NCI-H774 (cell line): ENCODE measurements around the gene PPM1E.

Experiments
- DNase-seq: peaks from one replicate; lab custom pipeline; 2025; lab: John Stamatoyannopoulos, UW

PPM1E gene

DNA sequence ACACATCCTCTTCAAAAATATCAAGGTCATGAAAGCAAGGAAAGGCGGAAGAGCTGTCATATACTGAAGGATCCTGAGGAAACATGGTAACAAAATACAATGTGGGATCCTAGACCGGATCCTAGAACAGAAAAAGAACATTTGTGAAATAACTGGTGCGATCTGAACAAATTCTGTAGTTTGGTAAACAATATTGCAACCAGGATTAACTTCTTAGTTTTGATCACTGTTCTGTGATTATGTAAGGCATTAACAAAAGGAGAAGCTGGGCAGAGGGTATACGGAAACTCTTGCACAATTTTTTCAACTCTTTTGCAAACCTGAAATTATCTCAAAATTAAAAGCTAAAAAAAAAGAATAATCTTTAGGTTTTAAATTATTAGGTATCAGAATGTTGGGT is 241.3 kb downstream of the PPM1E start:
- DNase-seq: no peak

DNA sequence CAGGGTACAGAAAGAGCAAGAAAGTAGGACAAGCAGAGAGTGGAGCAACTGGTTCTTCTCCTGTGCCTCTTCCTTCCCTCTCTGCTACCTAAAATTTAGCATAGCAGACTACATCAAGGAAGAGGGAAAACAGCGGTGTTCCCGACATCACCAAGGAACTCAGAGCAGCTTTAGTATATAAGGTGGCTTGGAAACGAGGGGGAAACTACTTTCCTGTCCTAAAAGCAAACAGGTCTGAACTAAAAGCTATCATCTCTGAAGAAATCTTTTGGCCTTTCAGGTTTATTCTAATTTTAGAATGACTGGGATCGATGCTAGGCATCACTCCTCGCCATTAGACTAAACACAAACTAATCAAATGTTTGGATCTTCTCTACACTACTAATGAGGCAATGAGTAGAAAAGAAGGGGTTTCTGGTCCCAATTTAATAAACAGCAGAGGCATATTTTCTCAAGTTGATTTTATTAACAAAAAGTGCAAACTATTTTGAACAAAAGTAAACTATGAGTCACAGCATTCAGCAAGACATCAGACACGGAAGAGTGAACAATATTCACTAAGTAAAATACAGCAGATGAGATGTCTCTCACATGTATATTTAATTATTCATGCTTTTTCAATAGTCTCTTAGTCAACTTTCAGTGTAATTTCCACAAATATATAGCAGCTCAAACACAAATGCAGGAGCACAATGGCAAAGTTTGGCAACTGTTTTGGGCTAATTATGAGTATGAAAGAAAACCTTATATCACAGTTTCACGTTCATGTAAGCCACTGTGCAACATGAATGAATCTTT is 242.3 kb downstream of the PPM1E start:
- DNase-seq: no peak

DNA sequence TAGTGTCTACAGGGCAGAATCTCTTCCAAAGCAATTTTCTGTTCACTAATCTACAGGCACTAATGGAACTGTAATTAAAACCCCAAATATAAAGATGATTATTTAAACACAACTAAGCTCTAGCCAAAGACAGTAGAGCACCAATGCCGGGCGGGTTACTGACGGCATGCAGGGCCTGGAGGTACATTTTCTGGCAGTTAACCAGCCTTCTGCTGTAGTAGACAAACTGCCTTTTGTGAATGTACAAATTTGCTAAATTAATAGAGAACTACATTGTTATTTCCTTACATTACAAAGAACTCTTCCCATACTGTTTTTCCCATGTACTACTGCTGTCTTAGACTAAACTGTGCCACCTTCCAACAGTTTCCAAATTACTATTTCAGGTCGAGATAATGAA is 243.2 kb downstream of the PPM1E start:
- DNase-seq: no peak

DNA sequence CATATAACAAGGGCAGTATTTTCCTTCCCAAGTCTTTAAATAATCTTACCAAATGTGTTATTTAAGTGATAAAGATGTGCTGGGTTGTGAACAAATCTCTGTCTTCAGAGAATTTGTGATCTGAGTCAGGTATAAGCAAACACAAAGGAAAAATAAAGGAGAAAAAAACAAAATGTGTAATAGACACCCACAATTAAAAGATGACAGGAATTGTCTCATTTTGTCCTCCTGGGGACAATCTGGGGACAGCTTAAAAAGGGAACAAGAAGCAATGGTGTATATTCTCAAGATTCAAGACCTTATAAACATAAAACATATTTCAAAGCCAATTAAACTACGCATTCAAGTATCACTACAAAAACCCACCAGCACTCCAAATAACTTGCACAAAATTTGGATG is 243.8 kb downstream of the PPM1E start:
- DNase-seq: no peak

DNA sequence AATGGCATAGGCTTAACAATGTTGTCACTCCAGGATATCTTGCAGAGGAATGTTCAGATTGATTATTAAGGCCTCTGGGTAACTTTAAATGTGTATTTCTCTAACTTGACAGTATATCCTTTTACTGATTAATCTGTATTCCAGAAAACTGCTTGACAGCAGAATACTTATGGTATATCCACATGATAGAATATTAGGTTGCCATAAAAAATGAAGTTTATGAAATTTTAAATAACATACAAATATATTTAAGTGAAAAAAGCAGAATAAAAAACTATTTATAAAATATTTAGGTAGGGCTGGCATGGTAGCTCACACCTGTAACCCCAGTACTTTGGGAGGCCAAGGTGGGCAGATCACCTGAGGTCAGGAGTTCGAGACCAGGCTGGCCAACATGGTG is 244.4 kb downstream of the PPM1E start:
- DNase-seq: no peak

DNA sequence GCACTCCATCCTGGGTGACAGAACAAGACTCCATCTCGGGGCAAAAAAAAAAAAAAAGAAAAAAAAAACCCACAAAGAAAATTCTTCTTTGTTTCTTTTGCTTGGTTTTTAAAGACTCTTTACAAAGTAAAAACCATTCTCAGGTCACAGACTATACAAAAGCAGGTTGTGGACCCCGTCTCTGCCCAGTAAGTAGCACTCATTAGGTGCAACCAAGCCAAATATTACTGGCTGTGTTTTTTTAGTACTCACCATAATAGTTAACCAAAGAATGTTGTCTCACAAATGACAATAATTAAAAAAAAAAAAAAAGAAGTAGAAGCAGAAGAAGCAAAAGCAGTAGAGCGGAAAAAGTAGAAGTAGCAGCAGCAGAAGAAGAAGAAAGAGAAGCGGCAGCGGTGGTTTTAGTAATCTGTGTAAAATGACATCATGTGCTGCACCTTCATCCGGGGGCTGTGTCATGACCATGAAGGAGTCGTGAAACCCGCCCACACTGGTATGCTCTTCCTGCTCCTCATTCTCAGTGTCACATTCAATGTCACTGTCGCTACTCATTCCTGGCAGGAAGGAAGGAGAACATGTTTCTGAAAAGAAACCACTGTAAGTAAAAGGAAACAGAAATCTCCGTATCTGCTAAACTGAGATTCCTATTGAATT is 245.6 kb downstream of the PPM1E start:
- DNase-seq: no peak

DNA sequence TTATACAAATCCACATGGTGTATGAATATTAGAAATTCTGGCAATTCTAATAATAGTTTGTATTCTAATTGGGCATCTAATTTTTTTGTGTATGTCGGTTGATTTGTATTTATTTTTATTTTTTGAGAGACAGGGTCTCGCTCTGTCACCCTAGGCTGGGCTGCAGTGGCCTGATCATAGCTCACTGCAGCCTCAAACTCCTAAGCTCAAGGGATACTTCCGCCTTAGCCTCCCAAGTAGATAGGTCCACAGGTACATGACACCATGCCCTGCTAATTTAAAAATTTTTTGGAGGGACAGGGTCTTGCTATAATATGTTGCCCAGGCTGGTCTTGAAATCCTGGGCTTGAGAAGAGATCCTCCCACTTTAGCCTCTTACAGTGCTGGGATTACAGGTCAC is 246.5 kb downstream of the PPM1E start:
- DNase-seq: no peak

DNA sequence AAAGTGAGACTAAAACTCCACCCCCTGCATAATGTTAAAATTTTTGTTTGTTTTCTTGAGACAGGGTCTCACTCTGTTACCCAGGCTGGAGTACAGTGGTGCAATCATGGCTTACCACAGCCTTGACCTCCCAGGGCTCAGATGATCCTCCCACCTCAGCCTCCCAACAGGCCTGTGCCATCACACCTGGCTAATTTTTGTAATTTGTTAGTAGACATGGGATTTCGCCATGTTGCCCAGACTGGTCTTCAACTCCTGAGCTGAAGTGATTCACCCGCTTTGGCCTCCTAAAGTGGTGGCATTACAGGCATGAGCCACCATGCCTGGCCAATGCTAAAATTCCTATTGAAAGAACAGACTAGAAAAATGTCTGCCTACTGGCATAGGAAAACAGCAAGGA is 247.2 kb downstream of the PPM1E start:
- DNase-seq: no peak

DNA sequence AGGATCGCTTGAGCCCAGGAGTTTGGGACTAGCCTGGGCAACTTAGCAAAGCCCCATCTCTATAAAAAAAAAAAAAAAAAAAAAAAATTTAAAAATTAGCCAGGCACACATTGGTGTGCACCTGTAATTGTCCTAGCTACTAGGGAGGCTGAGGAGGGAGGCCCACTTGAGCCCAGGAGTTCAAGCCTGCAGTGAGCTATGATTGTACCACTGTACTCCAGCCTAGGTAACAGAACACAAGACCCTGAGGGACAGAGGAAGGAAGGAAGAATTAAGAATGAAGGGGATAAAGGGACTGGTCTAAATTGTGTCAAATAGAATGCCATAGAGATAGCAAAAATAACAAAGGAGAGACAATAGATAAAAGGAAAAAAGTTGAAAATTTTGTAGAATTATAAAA is 248.2 kb downstream of the PPM1E start:
- DNase-seq: no peak

DNA sequence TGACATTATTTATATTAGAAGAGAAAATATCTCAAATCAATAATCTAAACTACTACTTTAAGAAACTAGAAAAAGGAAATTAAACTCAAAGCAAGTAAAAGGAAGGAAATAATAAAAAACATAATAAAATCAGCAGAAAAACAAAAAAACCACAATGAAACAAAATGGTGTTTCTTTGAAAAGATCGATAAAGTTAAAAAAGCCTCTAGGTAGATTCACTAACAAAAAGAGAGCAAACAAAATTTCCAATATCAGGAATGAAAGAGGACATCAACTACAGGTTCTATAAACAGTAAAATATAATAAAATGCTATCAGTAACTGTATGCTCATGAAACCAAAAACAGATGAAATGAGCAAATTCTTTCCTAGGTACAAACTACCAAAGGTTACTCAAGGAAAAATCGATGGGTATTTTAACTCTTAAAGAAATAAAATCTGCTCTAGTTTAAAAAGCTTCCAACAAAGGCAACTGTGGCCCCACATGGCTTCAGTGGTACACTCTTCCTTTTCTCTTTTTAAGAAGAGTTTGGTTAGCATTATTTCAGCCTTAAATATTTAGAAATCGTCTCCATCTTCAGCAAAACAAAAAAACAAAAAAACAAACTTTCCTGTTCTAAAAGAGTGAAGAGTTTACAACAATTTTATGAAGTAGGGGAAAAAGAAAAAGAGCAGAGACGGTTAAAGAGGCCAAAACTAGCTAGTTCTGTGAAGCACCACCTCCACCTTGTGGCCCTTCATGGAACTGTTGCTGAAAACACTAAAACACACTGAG is 248.9 kb downstream of the PPM1E start:
- peak; percentile 37 for DNase-seq

DNA sequence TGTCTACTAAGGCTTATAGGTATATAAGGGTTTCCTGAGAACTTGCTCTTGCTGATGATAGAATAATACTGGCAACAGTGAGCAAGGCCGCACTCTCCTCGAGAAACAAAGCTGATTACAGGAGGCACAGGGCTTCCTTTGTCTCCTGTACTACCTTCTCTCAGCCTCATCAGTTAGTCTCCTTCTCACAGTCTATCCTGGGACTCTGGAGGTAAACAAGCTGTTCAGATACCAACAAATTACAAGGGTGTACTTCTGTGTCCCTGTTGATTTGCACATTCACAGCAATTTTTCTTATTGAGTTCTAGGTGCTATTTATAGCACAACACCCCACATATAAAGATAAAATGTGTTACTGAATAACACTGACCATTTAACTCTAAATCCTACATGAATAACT is 252.3 kb downstream of the PPM1E start:
- DNase-seq: no peak

DNA sequence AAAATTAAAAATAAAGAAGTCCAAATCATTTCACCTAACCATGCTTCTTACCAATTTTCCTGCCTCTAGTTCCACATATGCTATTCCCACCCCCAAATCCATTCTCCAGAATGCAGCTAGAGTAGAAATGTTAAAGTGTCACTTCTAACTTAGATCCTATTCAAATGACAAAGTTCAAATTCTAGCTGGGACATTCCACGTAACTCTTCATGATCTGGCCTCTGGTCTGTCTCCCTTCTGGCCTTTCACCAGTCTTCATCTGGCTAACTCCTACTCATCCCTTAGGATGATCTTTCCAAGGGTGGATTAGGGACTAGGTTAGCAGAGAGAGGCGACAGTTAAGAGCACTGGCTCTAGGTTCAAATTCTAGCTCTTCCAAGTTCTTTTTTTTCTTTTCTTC is 253.1 kb downstream of the PPM1E start:
- DNase-seq: no peak

DNA sequence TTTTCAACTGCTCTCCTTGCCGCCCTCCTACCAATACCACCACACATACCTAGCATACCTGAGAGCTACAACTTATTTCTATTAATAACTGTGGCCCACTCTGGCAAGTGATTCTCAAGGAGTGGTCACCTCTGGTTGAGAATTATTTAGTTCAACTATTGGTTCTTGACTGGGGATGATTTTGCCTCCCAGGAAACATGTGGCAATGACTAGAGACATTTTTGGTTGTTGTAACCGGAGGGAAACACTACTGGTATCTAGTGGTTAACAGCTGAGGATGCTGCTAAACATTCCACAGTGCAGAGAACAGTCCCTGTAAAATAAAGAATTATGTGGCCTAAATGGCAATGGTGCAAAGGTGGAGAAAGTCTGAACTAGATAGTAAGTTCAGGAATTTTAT is 254.4 kb downstream of the PPM1E start:
- no peak for DNase-seq

DNA sequence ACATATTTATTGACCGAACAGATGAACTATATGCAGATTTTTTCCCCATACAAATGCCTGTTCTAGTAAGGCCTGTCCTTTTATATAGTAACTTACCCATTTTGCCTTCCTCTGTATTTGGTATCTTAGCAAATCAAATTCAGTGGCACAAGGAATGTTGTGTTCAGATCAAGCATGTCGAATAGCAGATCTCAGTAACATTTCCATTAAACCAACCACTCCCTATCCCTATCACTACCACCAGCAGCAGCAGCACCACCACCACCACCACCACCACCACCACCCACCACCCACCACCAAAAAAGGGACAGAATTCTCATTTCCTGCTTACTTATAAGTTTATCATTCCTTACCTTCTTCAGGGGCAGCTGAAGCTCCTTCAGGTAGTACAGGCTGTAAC is 256.3 kb downstream of the PPM1E start:
- no peak for DNase-seq

DNA sequence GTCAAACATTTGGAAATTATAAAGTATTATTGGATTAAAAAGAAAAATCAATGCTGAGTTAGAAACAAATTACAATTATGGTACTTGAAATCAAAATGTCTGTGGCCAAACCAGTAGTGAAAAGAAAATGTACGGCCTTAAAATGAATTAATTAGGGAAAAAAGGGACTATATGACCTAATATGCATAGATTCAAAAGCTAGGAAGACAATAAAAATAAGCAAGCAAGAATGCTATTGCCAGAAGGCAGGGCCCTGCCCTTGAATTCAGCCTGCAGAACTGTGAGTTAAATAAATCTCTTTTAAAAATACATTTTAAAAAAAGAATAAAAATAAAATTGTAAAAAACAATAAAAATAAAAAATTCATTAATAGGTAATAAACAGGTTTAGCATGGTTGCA is 262.4 kb downstream of the PPM1E start:
- DNase-seq: no peak

DNA sequence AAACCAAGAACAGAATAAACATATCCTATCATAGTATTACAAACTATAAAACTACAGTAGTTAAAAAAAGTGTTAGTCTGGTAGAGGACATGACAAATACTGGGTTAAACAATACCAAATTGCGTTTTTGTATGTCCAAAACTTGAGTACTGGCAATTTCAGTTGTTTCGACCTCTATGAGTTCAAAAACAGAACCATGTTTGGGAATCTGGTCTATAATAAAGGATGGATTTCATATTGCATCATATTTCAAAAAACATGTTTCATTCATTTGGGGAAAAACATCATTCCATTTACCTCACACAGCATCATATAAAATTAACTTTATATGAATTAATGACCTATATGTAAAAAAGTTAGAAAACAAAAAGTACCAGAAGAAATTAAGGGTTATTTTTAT is 269.3 kb downstream of the PPM1E start:
- DNase-seq: no peak

DNA sequence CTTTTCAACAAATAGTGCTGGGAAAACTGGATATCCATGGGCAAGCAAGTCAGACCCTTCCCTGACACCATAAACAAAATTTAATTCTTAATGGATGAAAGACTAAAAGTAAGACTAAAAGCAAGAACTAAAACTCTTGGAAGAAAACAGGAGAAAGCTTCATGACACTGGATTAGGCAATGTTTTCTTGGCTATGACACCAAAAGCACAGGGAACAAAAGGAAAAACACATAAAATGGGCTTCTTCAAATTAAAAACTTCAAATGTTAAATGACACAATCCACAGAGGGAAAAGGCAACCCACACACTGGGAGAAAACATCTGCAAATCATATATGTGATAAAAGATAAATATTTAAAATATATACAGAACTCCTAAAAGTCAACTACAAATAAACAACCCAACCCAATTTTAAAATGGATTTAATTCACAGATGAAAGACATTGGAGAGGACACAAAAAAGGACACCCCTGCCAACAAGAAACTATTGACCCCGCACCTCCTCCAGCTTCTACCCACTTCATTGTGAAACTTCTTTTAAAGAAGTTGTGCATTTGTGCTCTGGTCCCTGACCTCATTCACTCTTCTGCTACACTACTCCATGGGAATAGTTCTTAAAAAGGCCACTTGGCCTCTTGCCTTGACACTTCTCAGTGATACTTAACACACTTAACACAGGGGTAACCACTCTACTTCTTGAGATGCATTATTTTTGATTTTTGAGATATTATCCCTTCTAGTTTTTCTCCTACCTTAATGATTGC is 270.7 kb downstream of the PPM1E start:
- no peak for DNase-seq

DNA sequence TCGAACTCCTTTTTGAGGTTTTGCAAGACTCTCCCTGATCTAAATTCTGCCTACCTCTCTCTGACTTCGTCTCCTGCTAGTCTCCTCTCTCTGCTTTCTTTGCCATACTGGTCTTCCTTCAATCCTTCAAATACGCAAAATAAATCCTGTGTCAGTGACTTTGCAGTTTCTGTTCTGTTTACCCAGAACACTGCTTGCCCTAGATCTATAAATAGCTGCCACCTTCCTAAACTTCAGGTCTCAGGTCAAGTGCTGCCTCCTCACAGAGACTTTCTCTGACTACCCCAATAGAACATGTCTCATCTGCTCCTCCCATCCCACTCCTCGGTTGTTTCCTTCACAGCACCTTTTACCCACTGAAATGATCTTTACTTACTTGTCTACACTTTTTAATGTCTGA is 272.1 kb downstream of the PPM1E start:
- no peak for DNase-seq

DNA sequence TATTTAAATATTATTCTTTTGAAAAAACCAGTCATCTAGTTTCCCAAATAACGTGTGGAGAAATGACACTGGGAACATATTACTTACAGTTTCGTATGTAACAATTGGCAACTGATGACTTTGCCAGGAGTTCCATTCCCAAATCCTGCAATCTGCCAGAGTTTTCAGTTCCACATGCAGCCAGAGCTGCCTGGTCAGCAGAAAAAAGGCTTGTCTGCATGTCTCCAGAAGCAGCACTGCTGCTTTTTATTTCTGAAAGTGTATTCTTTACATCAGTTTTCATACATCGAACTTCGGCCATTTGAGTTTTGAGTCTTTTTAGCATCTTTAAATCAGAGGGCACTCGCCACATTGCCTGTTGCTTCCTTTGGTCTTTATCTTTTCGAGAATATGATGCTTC is 272.7 kb downstream of the PPM1E start:
- no peak for DNase-seq

DNA sequence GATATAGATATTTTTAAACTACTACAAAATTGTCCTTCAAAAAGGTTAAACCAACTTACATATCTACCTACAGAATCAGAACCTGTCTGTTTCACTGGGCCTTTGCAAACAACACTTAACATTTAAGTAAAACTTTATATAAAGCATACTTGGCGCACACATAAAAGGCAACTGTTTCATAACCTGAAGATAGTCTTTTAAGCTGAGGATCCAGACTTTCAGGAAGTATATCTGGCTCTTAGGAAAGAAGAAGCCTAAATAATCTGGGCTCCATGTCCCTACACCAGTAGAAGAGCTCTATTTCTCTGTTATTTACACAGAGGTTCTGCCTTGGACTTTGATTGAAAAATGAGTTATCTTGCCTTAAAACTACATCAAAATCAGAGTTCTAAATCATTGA is 275.2 kb downstream of the PPM1E start:
- DNase-seq: no peak
